ENCODE measurements around the gene MACO1.

The MACO1 gene

GRCh38 chr1:25544243-25544764 is 113.6 kb downstream of the MACO1 start:
- no peak for DNase-seq

GRCh38 chr1:25544819-25545218 is 114.1 kb downstream of the MACO1 start:
- DNase-seq, result no peak

GRCh38 chr1:25545767-25546166 is 115.1 kb downstream of the MACO1 start:
- no peak for DNase-seq

GRCh38 chr1:25546193-25546592 is 115.5 kb downstream of the MACO1 start:
- DNase-seq, result no peak

GRCh38 chr1:25548601-25549000 is 117.9 kb downstream of the MACO1 start:
- no peak for DNase-seq

- DNase-seq, result peak; percentile 67 to 77
These were observed 118.8 kb downstream of the MACO1 start for GRCh38 chr1:25549273-25550154.

Data from activated CD4-positive, alpha-beta T cell treated with anti-CD3 and anti-CD28 coated beads for 4 hours (primary cell).